Astrocyte (in vitro differentiated cells and primary cell): Measurements from ENCODE around the gene MS4A6E.

Source experiments
- EZH2 ChIP-seq: IDR thresholded peaks from 2 replicates; pipeline ENCODE4 v1.6.1; 2012; ENCODE audit warnings: mild to moderate bottlenecking, low read length, inconsistent platforms; ENCODE audit not compliant: insufficient read depth
- TF ChIP-seq, protein P1 (sequence below): IDR thresholded peaks from 2 replicates; pipeline ENCODE4 v1.5.1; 2011; ENCODE audit warnings: low read depth, mild to moderate bottlenecking, inconsistent platforms, low read length, moderate library complexity; ENCODE audit not compliant: insufficient read depth

DNA sequence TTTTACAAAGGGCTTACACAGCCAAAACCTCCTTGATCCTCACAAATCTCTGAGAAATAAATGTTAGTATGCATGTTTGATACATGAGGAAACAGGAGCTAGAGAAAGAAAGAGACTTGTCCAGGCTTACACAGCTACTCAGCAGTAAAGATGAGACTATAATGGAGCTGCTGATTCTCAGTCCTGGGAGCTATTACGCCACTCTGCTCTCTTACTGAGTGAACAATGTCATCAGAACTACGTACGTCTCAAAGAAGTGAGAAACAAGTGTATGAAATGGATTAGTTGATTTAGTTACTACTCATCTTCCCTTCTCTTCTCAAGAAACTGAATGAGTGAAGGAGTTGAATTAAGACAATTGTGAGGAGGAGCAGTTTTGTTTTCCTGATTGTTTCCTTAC, 12.3 kb downstream of the MS4A6E start:
- TF ChIP-seq, protein P1, sequence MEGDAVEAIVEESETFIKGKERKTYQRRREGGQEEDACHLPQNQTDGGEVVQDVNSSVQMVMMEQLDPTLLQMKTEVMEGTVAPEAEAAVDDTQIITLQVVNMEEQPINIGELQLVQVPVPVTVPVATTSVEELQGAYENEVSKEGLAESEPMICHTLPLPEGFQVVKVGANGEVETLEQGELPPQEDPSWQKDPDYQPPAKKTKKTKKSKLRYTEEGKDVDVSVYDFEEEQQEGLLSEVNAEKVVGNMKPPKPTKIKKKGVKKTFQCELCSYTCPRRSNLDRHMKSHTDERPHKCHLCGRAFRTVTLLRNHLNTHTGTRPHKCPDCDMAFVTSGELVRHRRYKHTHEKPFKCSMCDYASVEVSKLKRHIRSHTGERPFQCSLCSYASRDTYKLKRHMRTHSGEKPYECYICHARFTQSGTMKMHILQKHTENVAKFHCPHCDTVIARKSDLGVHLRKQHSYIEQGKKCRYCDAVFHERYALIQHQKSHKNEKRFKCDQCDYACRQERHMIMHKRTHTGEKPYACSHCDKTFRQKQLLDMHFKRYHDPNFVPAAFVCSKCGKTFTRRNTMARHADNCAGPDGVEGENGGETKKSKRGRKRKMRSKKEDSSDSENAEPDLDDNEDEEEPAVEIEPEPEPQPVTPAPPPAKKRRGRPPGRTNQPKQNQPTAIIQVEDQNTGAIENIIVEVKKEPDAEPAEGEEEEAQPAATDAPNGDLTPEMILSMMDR = no peak
- TF ChIP-seq EZH2 = no peak
